Retinal pigment epithelial cell (primary cell): ENCODE measurements around the gene CFAP69.

Experiments used
- DNase-seq: peaks from one replicate; pipeline ENCODE4 v3.0.0-alpha.2; 2010; ENCODE audit warnings: low read depth
- H3K4me3 ChIP-seq: 2 replicates; pipeline ENCODE4 v1.5.1; 2011; ENCODE audit warnings: mild to moderate bottlenecking, low read length, control low read depth, moderate library complexity
- TF ChIP-seq, protein P1 (sequence below): conservative IDR thresholded peaks from 2 replicates; pipeline ENCODE4 v1.5.1; 2011; ENCODE audit warnings: low read depth, low read length, control low read depth, inconsistent platforms

CFAP69 gene

DNA sequence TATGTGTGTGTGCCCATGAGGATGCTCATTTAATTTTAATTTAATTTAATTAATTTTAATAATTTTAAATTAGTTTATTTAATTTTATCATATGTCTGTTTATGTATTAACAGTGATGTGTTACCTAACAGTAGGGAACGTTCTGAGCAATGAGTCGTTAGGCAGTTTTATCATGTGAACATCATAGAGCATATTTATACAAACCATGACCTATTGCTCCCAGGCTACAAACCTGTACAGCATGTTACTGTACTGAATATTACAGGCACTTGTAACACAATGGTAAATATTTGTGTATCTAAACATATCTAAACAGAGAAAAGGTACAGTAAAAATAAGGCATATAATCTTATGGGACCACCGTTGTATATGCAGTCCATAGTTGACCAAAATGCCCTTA is 13.7 kb upstream of the CFAP69 start:
- H3K4me3 ChIP-seq: no peak overlapping the region
- DNase-seq: no peak
- TF ChIP-seq, protein P1, sequence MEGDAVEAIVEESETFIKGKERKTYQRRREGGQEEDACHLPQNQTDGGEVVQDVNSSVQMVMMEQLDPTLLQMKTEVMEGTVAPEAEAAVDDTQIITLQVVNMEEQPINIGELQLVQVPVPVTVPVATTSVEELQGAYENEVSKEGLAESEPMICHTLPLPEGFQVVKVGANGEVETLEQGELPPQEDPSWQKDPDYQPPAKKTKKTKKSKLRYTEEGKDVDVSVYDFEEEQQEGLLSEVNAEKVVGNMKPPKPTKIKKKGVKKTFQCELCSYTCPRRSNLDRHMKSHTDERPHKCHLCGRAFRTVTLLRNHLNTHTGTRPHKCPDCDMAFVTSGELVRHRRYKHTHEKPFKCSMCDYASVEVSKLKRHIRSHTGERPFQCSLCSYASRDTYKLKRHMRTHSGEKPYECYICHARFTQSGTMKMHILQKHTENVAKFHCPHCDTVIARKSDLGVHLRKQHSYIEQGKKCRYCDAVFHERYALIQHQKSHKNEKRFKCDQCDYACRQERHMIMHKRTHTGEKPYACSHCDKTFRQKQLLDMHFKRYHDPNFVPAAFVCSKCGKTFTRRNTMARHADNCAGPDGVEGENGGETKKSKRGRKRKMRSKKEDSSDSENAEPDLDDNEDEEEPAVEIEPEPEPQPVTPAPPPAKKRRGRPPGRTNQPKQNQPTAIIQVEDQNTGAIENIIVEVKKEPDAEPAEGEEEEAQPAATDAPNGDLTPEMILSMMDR: no peak

GRCh38 chr7:90232430-90232829 is 12.5 kb upstream of the CFAP69 start:
- TF ChIP-seq, protein P1: no peak
- H3K4me3 ChIP-seq: no peak overlapping the region
- no peak for DNase-seq

GRCh38 chr7:90233569-90233968 is 11.4 kb upstream of the CFAP69 start:
- TF ChIP-seq, protein P1: no peak
- no peak overlapping the region for H3K4me3 ChIP-seq
- no peak for DNase-seq

GRCh38 chr7:90236721-90237289 is 8.2 kb upstream of the CFAP69 start:
- DNase-seq: no peak
- no peak overlapping the region for H3K4me3 ChIP-seq
- TF ChIP-seq, protein P1: no peak

DNA sequence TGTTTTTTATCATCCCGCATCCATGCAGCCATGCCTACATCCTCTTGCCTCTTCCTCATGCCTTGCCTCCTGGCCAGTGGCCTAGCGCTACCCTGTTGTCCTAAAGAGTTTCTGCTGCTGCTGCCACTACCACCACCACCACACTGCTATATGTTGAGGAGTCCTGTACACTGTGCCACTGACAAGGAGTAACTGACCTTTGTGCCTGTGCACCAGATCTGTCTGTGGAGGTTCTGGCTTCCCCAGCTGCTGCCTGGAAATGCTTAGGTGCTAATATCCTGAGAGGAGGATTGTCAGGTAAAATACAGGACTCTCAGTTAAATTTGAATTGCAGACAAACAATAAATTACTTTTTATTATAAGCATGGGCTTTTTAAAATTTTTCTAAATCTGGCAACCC is 7.0 kb upstream of the CFAP69 start:
- no peak overlapping the region for H3K4me3 ChIP-seq
- TF ChIP-seq, protein P1: no peak
- no peak for DNase-seq

DNA sequence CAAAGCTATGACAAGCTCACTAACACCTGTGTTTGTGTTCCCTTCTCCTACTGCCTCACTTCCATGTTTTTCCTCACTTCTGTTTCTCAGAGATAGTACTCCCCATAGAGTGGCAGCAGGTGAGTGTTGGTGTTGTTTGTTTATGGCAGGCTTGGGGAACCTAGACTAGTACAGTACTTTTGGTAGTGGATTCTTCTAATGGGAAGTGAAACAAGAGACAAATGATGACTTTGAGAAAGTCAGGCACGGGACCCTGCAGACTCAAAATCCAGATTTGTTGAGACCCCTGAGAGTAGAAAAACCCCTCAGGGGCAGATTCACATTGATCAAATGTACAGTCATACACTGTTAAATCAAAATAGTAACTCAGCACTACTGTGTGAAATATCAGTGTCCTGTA is 6.4 kb upstream of the CFAP69 start:
- H3K4me3 ChIP-seq: no peak overlapping the region
- DNase-seq: no peak

GRCh38 chr7:90239050-90239449 is 5.9 kb upstream of the CFAP69 start:
- TF ChIP-seq, protein P1: no peak
- no peak overlapping the region for H3K4me3 ChIP-seq
- DNase-seq: no peak

More for the DNA sequence above, 6.4 kb upstream of the CFAP69 start:
- TF ChIP-seq, protein P1: no peak
